ENCODE measurements around the gene SPACA4.

- TF ChIP-seq POLR2A (IDR thresholded peaks at IDR 0.05), result no peak
- no peak for TF ChIP-seq CTCF (IDR thresholded peaks at IDR 0.05)
Observed at GRCh38 chr19:48627865-48628314, 21.3 kb downstream of the SPACA4 start.
